T follicular helper cell (primary cell): ENCODE data around the gene TBC1D5.

Experiments
- DNase-seq: peaks from one replicate; pipeline ENCODE4 v3.0.0-alpha.2; 2020; ENCODE audit warnings: low read depth

Gene TBC1D5

GRCh38 chr3:17218587-17218986 lies 523.8 kb downstream of the TBC1D5 start:
- no peak for DNase-seq

- no peak for DNase-seq
These were observed 524.8 kb downstream of the TBC1D5 start for GRCh38 chr3:17217588-17217987.

GRCh38 chr3:17213102-17213501 lies 529.3 kb downstream of the TBC1D5 start:
- no peak for DNase-seq

GRCh38 chr3:17207979-17208378 lies 534.5 kb downstream of the TBC1D5 start:
- no peak for DNase-seq

- no peak for DNase-seq
These were observed 535.4 kb downstream of the TBC1D5 start for GRCh38 chr3:17207019-17207418.

- DNase-seq = no peak
These were observed 538.3 kb downstream of the TBC1D5 start for GRCh38 chr3:17204049-17204650.

- DNase-seq = no peak
These were observed 540.9 kb downstream of the TBC1D5 start for GRCh38 chr3:17201538-17201937.

GRCh38 chr3:17195856-17196604 lies 546.4 kb downstream of the TBC1D5 start:
- DNase-seq = no peak

GRCh38 chr3:17195192-17195611 lies 547.2 kb downstream of the TBC1D5 start:
- DNase-seq = no peak

GRCh38 chr3:17194116-17194515 lies 548.3 kb downstream of the TBC1D5 start:
- no peak for DNase-seq

- DNase-seq = no peak
These were observed 549.4 kb downstream of the TBC1D5 start for GRCh38 chr3:17192995-17193394.

- DNase-seq = no peak
These were observed 551.9 kb downstream of the TBC1D5 start for GRCh38 chr3:17190353-17191078.

- no peak for DNase-seq
These were observed 554.1 kb downstream of the TBC1D5 start for GRCh38 chr3:17188378-17188777.

GRCh38 chr3:17187589-17188184 lies 554.7 kb downstream of the TBC1D5 start:
- DNase-seq = no peak

GRCh38 chr3:17183951-17184550 lies 558.4 kb downstream of the TBC1D5 start:
- DNase-seq = no peak

- no peak for DNase-seq
These were observed 560.3 kb downstream of the TBC1D5 start for GRCh38 chr3:17182166-17182565.

- no peak for DNase-seq
These were observed 561.0 kb downstream of the TBC1D5 start for GRCh38 chr3:17181413-17181907.

- DNase-seq = no peak
These were observed 562.8 kb downstream of the TBC1D5 start for GRCh38 chr3:17179381-17180205.

- DNase-seq = no peak
These were observed 565.7 kb downstream of the TBC1D5 start for GRCh38 chr3:17176757-17177156.

GRCh38 chr3:17175187-17175807 lies 567.1 kb downstream of the TBC1D5 start:
- no peak for DNase-seq

- DNase-seq = no peak
These were observed 576.1 kb downstream of the TBC1D5 start for GRCh38 chr3:17166369-17166768.
